SK-N-DZ (cell line): ENCODE data around the gene ANO10.

ENCODE experiments used
- DNase-seq: peaks from one replicate; pipeline ENCODE4 v3.0.0-alpha.2; 2015; ENCODE audit warnings: low spot score

The ANO10 gene

DNA sequence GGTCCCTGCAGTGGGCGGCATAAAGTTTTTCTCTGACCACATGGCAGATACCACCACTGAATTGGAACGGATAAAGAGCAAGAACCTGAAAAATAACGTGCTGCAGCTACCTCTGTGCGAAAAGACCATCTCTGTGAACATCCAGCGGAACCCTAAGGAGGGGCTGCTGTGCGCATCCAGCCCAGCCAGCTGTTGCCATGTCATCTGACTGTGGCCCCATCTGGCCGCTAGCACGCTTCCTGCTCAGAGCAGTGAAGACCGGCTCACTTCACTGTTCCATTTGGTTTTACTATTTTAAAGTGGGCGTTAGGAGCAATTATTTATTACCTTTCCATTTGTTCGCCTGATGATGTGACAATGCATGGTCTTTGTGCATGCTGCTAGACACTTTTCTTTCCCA, 273.5 kb downstream of the ANO10 start:
- no peak for DNase-seq

DNA sequence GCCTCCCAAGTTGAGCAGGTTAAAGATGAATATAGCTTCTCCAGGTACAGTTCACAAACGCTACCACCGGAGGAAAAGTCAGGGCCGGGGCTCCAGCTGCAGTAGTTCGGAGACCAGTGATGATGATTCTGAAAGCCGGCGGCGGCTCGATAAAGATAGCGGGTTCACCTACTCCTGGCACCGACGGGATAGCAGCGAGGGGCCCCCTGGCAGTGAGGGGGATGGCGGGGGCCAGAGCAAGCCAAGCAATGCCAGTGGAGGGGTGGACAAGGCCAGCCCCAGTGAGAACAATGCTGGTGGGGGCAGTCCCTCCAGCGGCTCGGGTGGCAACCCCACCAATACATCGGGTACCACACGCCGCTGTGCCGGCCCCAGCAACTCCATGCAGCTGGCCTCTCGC, 274.0 kb downstream of the ANO10 start:
- DNase-seq = no peak

DNA sequence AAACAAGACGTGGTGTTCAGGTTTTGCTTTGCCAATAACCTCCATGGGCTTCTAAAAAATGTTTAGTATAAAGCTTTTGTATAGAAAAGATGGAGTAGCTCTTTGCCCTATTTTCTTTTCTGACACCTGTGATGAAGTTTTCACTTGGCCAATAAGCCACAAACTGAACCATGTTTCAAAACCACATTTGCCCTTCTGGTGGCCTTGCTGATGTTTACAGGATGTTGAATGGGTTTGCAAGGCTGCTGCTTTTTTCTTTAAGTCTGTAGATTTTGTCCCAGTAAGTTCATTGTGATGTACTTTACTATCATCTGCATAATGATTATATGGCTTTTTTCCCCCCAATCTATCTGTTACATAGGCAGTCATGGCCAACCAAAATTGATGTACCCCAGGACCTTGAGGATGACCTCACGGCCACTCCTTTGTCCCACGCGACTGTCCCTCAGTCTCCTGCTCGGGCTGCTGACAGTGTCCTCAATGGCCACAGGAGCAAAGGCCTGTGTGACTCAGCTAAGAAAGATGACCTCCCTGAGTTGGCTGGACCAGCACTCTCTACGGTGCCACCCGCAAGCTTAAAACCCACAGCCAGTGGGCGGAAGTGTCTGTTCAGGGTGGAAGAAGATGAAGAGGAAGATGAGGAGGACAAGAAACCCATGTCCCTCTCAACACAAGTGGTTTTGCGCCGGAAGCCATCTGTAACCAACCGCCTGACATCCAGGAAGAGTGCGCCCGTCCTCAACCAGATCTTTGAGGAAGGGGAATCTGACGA, 274.6 kb downstream of the ANO10 start:
- DNase-seq = no peak

DNA sequence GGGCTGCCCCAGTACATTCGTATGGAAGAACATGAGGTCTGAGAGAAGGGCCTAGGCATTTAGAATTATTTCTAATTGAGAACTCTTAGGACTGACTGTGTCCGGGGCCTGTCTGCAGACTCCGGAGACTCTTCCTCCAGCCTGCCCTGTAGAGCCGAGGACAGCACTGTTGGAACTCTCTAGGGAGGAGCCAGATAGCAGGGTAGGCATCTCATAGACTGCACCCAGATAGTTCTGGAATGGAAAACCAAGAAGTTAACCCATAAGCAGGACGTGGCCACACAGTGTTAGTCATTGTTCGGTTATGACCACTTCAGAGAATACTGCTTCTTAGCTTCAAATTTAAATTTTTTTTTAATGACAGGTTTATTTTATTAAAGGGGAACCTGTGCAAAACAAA, 275.9 kb downstream of the ANO10 start:
- DNase-seq = no peak

DNA sequence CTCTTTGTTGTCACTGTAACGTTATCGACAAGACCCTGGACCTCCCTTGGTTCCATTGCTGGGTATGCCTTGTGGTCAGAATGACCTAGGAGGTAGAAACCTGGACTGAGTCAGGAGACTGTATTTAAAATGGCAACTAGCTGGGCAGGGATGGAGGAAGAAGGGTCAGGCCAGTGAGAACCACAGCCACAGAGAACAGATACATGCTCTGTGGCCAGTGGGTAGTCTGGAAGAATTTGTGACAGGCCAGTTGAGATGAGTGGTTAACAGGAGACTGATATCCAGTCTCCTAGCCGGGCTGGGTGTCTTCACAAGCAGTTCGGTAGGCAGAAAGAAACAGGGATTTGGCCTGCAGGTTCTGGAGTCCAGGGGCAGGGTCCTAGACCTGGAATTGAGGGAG, 276.6 kb downstream of the ANO10 start:
- no peak for DNase-seq

DNA sequence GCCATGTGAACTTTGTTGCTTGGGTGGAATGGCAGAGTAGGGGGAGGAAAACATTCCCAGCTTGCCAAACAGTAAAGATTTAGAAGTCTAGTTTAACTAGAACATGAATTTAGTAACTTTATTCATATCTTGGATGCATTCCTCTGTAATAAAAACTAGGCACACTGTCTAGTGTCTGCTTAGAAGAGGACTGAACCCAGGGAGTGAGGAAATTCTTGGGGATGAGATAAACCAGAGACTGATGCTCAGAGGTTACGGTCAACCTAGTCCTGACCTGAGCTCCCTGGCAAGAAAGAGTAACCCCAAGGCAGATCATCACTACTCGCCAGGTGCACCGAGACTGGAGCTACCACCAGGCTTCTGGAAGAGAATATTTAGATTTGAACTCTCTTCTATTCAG, 277.3 kb downstream of the ANO10 start:
- DNase-seq = no peak

DNA sequence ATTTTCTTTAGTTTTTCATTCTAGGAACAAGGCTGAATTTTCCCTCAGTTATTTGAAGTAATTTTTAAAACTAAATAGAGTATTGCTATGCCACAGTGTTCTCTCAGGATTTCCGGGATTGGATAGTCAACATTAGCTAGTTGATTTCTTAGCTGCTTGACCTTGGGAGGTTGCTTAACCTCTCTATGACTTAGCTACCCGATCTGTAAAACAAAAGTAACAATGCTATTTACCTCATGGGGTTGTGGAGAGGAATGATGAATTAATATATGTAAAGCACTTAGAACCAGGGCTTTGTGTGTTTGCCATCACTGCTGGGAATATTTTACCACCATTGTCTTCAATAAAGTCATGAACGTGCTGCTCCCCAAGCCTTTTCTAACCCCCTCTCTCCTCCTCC, 278.0 kb downstream of the ANO10 start:
- DNase-seq = no peak

DNA sequence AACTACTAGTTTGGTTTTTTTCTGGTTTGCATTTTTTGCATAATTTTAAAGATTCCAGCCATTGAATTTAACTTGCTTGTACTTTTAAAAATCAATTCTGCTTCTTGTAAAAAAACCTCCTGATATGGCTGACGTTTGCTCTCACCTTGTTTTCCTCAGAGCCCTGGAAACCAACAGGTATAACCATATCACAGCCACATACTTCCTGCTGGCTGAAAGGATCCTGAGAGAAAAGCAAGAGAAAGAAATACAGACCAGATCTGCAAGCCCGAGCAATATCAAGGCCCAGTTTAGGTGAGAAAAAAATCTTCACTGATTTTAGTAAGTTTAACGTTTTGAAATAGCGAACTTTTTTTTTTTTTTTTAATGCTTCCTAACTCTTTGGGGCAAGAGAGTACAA, 278.6 kb downstream of the ANO10 start:
- DNase-seq = no peak

DNA sequence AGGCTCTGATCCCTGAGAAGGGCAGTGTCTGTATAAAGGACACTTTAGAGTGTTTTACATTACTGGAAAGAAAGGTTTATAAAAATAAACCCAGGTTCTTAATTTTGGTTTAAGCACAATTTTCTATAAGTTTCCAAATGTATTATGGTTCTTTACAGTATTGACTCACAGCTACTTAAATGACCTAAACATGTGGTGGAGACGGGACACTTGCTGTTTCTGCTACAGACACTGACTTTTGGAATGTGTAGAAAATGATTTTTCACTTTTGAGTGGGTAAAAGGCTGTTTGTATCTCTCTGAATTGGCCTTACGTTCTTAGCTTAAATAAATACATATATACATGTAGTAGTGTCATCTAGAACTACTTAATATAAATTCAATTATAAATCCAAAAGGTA, 280.0 kb downstream of the ANO10 start:
- no peak for DNase-seq

DNA sequence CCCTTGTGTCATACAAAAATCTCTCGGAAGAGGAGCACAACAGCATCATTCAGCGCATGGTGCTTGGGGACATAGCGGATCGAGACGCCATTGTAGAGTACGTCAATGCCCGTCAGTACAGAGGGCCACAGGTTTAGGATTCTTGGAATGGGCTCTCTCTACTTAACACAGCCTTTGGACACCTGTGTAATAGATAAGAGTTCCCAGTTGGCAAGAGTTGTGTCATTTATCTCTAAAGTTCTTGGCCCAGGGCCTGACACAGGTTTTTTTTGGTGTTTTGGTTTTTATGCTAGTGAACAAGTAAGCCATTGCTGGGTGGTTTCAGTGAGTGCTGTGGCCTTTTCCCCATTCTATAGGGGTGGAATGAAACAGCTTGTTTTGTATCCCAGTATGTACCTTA, 281.4 kb downstream of the ANO10 start:
- no peak for DNase-seq

DNA sequence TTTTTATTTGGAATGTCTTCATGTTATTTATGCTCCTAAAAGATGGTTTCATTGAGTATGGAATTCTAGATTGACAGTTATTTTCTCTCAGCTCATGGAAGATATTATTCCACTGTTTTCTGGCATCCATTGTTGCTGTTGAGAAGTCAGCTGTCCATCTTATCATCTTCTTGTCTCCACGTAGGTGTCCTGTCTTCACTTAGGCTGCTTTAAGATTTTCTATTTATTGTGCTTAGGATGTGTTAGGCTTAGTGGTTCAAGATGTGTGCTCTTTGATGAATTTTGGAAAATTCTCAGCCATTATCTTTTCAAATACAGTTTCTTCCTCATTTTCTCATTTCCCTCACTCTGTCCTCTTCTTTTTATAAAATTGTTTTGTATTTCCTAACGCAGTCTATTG, 283.5 kb downstream of the ANO10 start:
- no peak for DNase-seq

DNA sequence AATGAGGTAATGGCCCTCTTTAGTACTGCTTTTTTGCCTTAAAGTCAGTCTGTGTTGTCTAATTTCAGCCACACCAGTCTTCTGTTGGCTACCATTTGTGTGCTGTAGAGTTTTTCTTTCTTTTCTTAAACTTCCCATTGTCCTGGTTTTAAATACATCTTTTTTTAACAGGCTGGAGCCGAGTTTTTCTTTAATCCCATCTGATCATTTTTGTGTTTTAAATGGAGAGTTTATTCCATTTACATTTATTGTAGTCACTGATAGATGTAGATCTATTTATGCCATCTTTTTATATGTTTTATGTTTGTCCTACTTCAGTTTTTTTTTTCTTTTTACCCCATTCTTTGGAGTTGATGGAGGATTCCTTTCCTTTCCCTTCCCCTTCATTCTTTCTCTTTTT, 286.0 kb downstream of the ANO10 start:
- DNase-seq = no peak

DNA sequence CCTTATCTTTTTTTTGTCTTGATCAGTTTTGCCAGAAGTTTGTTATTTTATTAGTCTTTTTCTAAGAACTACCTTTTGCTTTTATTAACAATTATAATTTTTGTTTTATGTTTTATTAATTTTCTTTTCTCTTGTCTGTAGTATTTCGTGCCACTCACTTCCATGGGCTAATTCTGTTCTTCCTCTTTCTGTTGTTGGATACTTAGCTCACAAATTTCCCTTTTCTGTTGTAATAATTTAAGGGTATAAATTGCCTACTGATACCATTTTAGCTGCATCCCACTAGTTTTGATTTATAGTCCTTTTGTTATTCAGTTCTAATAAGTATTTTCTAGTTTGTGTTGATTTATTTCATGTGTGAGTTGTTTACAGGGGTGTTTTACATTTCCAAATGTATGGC, 286.8 kb downstream of the ANO10 start:
- no peak for DNase-seq

DNA sequence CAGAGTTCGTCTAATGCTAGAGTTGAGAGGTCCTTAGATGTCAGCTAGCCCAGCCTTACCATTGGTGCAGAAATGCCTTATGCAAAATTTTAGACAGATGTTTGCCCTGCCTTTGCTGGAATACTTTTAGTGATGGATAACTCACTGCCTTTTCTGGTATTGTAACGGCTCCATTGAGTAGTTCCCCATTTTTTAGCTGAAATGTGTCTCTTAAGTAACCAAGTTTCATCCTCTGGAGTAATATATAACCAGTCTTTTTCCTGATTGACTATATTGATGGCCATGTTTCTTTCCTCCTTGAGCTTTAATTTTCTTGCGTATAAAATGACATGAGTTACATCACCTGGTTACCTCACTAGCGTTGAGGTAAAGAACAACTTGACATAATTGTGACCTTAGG, 290.4 kb downstream of the ANO10 start:
- no peak for DNase-seq

DNA sequence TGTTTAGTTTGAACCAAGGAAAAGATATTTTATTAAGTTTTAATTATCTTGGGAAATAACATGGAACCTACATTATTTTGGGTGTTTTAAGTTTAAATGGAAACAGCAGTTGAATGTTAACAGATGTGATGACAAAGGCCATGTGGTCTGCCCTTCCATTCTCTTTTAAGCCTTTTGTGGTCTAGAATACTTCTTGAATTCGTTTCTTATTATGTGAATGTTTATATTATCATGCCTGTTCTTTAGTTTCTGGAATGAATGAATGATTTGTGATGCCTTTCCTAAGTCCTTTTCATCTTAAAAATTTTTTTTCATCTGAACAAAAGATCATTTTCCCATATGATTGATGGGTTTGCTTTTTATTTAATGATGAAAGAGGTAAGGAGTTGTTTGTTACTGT, 290.8 kb downstream of the ANO10 start:
- DNase-seq = no peak

DNA sequence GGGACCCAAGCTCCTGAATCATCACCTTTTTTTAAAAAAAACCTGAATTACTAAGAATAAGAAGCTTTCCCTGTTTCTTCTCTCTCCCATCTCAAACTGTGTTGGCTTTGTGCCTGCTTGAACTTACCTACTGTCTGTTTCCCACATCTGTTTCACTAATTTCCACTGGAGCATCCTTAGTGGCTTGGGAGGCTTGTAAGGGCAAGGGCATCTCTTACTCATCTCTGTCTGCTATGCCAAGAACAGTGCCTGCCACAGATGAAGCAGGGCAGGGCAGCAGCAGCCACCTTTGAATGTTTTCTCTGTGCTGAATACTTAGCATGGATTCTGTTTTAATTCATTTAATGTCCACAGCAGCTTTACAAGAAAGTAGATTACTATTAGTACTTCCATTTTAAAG, 293.2 kb downstream of the ANO10 start:
- no peak for DNase-seq

DNA sequence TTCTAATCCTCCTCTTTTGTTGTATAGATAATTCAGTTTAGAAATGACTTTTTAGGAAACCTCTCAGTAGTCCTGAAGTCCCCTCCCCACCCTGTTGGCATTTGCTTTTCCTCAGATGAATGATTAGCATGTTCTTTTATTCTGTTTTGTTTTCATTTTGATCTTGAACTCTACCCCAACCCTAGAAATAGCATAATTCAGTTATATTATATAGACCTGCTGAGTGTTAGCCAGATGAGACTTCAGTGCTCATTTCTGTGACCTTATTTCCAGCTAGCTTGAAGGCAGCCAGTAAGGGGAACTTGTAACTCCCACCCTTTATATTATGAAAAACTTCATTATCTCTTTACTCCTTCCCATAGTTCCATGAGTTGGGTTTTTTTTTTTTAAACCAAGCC, 294.2 kb downstream of the ANO10 start:
- no peak for DNase-seq

DNA sequence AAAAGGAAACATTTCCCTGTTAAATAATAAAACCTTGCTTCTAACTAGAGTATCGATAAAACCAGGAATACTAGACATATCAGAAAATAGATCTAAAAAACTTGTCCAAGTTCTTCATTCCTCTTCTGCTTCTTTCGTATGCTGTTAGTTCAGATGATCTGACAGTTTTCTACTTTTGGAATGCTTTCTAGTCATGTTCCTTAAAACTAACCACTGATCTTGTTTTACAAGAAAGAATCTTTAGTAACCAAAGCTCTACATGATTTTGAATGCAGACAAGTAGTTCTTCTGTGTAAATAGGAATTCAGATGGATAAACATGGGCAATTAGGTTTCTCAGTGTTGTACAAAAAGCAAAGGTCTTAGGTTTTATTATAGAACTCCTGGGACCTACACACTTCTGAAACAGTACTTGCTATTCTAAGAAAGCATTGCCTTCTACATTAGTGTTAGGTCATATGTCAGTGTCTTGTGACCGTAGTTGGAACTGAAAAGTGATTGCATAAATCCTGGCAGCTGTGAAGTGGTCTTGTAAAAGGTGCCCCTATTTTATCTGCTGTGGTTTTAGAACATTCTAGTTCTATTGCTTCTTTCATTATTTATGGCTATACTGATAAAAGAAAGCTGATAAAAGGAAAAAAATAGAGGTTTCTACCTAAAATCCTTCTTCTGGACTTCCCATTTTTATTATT, 294.8 kb downstream of the ANO10 start:
- no peak for DNase-seq

DNA sequence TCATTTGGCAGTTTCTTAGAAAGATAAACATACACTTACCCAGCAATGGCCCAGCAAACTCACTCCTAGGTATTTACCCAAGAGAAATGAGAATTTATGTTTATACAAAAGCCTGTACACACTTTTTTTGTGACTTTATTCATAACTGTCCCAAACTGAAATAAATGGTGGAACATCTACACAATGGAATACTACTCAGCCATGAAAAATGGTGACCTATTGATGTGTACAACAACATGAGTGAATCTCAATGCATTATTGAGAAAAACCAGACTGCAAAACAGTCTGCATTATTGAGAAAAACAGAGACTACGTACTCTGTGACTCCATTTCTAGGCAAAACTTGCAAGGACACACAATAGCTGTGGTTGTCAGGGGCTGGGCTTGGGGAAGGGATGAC, 298.3 kb downstream of the ANO10 start:
- no peak for DNase-seq

DNA sequence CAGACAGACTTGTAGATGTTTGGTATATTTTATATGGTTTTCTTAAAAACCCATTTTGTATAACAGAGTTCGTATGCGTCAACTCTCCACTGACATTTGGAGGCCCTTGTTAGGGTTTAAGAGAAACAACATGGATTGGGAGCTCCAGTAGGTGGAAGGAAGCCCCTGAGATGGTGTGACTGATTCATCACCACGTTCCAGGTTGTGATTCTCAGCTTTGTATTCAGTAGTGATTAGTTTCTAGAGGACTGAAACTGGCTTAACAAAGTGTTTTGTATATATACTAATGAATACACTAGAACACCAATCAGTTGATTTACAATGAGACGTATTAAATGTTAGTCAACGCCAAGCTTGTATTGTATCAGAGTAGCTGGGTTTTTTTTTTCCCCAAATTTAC, 301.5 kb downstream of the ANO10 start:
- DNase-seq = no peak

DNA sequence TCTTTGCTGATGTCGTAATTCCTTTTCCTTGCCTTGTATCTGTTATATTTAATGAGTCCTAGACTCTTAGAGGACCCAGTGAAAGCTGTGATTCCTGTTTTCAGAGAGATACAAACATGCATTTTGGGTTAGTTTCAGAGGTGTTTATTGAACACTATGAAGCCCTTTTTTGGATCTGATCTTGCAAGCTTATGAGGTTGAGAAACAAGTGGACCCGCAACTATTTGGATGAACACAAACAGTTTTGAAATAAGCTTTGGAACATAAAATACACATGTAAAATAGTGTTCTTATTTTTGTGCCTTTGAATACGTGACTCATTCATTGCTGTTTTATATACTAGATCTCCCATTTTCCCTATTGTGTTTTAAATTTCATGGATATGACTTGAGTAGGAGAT, 302.0 kb downstream of the ANO10 start:
- DNase-seq = no peak

DNA sequence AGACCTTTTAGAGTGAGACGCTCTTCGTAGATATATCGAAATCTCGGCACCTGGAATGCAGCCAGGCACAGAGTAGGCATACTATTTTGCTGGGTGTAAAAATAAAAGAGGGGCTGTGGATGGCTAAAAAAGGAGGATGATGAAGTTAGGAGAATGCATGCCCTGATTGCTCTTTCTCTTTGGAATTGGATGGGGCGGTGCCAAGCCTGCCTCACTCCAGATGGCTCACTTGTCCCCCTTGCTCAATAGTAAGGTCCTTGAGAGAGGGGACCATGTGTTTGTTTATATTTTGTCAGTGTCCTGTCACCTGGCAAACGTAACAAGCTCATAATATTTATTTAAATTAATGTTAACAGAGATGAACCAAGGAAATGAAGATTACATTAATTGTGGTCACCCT, 302.4 kb downstream of the ANO10 start:
- no peak for DNase-seq

DNA sequence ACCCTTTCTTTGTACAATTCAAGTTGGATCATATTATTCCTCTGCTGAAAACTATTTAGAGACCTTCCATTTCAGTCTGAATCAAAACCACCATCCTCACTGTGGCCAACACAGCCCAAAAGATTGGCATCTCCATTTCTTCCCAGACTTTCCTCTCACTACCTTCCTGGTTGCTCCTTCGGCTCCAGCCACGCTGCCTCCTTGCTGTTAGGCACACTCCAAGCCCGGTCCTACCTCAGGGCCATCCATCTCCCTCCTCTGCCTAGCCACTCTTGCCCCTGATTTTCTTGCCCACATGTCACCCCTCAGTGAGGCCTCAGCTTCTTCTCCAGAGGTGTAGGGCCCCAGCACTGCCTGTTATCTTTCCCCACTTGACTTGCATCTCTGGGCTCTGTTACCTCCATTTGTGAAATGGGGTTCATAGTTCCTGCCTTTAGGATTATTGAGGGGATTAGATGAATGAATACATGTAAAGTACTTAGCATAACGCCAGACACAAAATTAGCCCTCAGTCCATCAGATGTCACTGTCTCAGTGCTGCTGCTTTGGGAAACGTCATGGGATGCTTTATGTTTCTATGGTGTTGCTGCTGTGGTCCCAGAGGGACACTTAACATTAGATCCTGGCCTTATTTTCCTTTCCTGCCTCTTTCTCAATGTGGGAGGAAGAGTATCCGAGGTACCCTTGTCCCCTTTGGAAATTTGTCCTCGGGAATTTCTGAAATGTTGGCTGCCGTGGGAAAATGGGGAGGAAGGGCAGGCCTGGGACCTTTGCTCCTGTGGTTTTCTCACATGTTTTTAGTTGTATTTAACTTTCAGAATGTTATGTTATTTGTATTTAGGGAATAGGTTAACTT, 304.1 kb downstream of the ANO10 start:
- DNase-seq = no peak
